ENCODE measurements around the gene LOXL4. TPM values are rescaled to one million over a fixed set of nuclear protein-coding genes. Genes with fewer than 3 reads are reported as not detected.

LOXL4 gene
- polyA plus RNA-seq, 4 donors, result 3.7 to 19.0 (median 4.5) TPM

DNA sequence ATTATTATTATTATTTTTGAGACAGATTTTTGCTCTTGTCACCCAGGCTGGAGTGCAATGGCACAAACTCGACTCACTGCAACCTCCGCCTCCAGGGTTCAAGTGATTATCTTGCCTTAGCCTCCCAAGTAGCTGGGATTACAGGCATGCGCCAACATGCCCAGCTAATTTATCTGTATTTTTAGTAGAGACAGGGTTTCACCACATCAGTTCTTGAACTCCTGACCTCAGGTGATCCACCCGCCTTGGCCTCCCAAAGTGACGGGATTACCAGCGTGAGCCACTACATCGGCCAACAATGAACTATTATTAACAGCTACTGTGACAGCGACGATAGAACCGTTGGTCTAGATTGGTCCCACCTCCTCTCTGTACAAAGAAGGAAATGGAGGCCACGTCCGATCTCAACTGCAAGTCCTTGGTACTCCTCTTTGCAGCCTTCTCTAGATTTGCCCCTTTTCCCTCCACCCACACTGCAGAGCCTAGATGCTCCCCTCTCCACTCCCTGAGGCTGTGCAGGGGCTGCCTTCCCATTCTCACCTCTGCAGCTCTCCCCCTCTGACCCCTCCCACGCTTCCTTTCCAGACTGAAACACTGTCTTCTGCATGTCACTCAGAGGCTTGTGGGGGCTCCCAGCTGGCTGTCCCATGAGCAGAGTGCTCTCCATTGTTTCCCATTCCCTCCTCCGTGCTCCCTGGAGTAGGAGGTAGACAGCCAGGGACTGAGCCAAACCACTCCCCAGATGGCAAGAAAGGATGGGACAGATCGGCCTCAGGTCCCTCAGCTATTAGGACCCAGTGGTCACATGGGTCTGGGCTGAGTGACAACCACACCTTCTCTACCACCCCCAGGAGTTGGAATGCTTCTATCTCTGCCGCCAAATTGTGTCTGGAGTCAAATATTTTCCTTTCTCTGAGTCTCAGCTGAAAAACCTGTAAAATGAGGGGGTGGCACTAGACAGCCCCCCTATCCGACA lies 2.3 kb downstream of the LOXL4 start:
- no peak for DNase-seq (ENCODE audit: low read depth in 4 of 4, low spot score in 3 of 4)

DNA sequence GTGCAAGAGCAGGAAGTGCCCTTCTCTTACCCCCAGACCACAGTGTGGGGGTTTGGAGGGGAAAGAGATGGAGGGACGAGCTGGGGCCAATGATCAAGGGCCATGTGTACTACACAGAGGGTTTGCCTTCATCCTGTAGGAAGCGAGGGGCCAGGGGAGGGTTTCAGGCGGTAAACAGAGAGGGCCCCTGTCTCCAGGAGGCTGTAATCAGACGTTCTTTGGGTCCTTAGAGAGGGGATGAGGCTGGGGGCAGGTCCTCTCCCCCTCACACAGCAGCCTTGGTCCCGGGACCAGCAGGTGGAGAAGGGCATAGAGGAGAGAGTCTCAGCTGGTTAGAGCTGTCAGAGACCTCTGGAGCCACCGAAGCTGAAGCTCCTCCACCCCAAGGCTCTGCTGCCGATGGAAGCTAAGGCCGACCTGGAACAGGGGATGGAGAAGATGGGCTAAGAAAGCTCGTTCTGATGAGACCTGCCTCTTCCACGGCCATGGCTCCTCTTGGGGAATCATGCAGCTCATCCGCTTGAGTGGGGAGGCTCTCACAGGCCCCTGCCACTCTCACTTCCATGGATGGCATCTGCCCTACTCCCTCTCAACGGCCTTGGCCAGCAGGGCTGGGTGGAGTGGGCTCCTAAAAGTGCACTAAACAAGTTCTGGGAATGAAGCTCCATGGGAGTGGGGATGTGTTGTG lies 3.5 kb downstream of the LOXL4 start:
- DNase-seq (ENCODE audit: low read depth in 4 of 4, low spot score in 3 of 4), result no peak

DNA sequence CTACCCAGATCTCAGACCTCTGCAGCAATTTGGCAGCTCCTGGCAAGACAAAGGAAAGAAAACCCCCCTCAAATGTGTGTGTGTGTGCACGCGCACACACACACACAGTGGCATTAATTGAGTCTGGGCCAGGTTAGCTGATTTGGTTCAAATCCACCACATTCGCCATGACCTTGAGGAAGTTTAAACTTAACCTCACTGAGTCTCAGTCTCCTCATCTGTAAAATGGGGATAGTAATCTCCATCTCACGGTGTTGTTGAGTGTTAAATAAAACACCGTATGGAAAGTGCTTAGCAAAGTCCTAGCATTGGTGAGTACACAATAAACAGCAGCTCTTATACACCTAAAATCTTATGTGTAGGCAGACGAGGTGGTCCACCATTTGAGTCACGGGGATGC lies 4.9 kb downstream of the LOXL4 start:
- DNase-seq (ENCODE audit: low read depth in 4 of 4, low spot score in 3 of 4), result no peak

DNA sequence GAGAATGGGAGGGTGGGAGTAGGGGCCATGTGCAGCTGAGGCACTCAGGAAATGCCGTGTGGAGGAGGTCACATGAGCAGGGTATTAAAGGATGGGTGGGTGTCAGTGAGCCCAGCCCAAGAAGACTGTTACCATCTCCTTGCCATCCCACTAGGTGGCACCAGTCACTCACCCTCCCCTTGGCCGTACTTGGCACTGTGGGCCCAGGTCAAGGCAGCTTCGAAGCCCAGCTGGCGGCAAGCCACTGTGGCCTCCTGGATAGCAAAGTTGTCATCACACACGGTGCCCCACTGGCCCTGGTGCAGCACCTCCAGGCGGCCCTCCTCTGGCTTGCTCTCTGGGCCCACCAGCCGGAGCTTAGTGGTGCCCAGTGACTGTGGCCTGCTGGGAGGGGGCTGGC lies 5.4 kb downstream of the LOXL4 start:
- DNase-seq (ENCODE audit: low read depth in 4 of 4, low spot score in 3 of 4), result no peak

DNA sequence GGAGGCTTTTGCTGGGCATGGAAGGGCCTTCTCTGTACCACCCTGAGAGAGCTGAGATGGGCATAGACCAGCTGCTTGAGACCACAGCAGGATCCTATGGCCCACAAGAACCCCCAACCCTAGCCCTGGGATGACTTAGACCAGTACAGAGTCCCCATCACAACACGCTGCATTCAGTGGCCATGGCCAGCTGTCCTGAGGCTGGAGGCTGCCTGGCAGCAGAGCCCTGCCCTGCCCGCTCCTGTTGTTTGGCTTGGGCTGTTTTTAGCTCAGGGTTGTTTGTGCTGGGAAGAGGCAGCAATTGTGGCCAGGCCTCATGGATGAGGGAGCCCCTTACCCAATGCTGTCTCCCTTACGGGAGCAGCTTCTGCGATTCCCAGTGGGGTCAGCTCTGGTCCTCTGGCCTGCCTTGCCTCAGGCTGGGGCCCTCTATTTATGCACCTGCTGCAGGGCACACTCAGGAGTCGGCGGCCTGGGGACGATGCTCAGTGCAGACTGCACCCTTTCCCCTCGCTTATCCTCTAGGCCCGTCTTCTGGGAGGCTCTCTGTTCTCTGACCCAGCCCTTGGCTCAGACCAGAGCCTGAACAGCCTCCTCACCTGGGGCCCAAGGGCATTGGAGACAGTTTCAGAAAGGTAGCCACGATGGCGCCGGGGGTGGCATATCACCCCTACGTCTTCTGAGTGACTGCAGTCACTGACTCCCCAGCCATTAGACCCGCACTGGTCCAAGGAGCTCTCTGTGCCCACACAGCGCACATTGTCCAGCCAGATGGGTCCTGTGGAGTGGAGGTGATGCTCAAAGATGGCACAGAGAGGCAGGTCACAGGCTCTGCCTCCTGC lies 6.3 kb downstream of the LOXL4 start:
- DNase-seq (ENCODE audit: low read depth in 4 of 4, low spot score in 3 of 4), result no peak

DNA sequence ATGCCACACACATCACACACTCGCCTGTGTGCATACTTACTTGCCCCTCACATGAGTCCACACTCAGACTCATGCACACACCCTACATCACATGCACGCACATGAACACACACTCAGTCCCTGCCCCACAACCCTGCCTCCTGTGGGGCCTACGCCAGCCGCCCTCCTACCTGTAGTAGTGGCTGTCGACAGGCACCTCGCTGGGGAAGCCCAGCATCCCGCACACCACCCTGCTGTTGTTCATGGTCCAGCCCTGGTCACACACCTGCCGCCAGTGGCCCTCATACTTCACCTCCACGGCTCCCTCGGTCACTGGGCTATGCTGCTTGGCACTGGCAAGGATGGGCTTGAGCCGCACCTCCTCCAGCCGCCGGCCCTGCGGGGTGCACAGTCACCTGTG lies 7.2 kb downstream of the LOXL4 start:
- DNase-seq (ENCODE audit: low read depth in 4 of 4, low spot score in 3 of 4), result no peak

DNA sequence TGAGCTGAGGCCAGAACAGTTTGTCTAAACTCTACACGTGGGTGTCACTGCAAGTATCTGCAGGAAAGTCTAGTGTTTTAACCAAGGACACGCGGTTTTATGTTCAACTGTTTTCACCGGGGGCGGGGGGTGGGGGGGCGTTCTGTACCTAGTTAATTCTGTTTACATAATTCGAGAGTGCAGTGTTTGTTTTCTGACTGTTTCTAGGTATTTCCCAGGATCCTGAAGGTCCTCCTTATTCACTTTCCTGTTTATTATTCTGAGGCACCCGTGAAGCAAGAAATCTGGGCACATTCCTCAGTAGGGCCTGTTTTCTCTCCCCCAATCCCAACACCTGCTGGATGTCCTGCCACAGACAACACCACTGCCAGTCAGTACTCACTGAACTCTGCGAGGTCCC lies 7.6 kb downstream of the LOXL4 start:
- DNase-seq (ENCODE audit: low read depth in 4 of 4, low spot score in 3 of 4), result no peak

DNA sequence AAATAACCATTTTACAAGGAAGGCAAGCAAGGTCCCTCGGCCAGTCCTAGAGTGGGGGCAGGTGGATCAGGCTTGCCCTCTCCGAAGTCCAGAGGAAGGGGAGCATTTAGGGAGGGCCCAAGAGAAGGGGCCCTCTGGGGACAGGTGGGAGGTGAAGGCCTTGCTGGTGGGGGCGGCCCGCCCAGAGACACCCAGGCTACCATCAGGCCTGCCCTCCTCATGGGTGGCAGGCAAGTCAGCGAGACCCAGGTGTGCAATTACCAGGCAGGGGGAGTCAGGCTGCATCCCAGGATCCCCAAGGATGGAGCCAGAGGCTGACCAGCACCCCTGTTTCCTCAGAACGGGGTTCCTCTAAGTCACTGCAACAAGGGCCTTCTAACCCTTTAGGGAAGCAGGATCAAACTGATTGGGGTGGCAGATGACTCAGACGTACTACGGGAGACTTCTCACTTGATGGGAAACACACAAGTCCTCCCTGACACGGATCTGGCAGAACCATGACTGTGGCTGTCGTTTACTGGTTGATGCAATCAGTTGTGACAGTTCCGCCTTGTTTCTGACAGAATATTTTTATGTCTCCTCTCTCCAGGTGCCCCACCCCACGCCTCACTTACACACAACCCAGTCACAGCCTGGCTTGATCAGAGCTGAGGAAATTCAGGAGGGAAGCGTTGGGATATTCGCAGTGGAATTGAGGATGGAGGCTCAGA lies 8.2 kb downstream of the LOXL4 start:
- no peak for DNase-seq (ENCODE audit: low read depth in 4 of 4, low spot score in 3 of 4)

DNA sequence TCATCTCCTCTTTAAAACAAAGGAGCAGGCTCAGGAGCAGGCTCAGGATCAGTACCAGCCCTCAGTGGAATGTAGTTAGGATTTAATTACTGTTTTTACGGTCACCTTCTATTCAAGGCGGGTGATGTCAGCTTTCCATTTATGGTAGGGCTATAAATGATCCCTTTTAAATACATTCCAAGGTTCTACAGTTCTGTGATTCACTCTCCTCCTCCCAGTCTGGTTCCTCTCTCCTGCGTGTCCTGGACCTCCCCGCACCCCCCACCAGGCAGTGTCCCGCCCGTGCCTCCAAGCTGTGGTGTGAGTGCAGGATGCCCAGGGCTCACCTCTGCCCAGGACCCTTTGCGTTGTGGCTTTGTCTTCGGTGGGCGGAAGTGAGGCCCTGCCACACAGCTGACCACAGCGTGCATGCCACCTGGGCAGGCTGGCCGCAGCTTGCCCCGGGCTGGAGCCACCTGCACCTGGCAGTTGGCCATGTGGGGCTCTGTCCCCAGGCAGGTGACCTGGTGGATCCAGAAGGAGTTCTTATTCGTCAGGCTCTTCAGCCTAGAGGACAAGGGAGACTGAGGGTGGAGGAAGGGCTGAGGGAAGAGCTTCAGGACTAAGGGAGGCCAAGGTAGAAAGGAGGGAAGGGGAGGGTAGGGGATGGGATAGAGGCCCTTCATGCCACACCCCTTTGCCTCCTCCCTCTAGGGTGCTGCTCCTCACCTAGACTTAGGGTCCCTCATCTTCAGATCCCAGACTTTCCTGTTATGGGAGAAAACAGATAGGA lies 9.1 kb downstream of the LOXL4 start:
- no peak for DNase-seq (ENCODE audit: low read depth in 4 of 4, low spot score in 3 of 4)

DNA sequence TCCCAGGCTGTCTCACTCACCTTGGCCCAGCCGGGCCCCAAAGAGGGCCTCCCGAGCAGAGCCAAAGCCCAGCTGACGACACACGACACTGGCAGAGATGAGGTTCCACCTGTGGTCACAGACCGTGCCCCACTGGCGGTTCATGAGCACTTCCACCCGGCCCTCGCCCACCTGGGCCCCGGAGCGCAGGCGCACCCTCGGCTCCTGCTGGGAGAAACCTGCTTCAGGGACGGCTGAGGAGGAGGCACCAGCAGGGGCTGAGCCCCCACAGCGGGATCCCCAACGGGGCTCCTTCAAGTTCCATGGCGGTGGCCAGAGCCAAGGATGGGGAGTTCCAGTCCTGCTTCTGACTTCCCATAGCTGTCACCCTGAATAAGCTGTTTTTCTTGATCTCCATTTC lies 10.0 kb downstream of the LOXL4 start:
- DNase-seq (ENCODE audit: low read depth in 4 of 4, low spot score in 3 of 4), result no peak

DNA sequence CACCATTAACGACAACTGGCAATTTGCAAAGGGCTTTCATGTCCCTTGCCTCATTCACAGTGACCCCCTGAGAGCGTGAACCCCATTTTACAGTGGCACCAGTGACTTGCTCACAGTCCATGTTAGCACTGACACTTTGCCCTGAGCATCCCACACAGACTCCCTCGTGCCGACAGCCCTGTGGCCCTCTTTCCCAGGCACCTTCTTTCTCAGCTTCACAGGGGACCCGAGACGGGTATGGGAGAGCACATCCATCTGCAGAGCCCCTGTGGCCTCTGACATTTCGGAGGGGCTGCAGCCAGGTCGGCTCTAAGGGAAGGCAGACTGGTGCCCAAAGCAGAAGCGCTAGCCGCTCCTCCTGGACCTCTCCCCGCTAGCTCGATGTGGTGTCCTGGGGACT lies 10.8 kb downstream of the LOXL4 start:
- no peak for DNase-seq (ENCODE audit: low read depth in 4 of 4, low spot score in 3 of 4)

DNA sequence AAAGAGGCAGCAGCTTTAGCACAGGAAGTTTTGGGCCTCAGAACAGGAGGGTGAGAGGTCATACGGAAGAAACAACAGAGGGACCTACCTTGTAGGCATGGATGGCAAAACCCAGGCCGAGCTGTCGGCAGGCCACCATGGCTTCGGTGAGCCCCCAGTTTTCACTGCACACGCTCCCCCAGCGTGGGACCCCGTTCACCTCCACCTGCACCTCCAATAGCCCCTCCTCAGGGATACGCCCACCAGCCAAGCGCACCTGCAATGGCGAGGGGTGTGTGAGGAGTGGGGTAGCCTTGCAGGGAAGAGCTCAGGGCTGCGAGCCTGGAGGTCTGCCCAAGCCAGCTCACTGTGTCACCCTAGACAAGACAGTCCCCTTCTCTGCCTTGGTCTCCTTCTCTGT lies 11.3 kb downstream of the LOXL4 start:
- no peak for DNase-seq (ENCODE audit: low read depth in 4 of 4, low spot score in 3 of 4)

DNA sequence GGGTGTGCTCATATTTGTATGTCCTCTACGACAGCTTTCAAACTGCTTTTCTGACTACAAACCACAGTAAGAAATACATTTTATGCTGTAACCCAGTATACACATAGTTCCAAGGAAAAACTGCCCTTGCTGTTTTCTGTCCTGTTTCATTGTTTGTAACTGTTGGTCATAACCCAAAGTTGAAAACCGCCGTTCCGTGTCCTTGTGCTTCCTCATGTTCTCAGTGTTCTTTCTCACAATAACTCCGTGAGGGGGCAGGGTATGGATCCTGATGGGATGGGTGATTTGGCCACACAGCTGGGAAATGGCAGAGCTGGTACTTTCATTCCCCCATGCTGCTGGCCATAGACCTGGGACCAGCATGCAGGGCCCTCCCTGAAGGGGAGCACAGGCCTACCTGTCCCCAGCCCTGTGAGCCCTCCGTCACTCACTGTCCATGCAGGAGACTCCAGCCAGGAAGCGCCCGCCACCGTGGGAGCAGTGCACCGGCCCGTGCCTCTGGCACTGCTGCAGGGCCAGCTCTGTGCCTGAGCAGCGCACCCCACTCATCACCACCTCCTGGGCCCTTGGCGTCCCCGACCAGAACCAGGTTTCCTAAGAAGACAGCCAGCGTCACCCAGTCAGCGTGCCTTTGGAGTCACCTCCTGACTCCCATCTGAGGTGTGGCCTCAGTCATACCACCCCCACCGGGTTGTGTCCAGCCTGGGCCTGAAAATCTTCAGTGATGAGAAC lies 12.7 kb downstream of the LOXL4 start:
- no peak for DNase-seq (ENCODE audit: low read depth in 4 of 4, low spot score in 3 of 4)

DNA sequence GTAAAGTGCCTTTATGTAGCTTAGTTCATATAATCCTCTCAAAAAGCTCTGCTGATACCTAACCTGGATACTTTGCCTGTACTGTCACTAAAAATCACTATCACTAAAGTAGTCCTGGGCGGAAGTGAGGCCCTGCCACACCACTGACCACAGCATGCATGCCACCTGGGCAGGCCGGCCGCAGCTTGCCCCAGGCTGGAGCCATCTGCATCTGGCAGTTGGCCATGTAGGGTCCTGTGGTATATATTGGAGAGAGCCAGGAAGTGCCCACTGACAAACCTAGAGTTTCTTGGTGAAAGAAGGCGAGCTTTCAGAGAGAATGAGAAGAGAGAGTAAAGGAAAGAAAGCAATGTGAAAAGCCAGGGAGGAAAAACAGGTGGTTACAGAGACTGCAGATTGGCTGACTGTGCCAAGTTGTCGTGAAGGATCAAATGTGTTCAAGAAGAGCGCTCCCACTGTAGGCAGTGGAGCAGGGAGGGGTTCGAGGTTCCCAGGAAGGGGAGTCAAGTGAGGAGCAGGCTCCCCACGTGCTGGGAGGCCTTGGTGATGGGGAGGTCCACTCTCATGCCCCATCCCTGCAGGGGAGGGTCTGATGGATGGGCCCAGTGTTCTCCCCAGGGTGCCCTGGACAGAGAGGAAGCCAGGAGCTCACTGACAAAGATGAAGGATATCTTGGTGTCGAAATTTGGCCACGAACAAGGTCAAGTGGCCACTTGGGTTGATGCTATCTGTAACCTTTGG lies 13.6 kb downstream of the LOXL4 start:
- DNase-seq (ENCODE audit: low read depth in 4 of 4, low spot score in 3 of 4), result no peak

DNA sequence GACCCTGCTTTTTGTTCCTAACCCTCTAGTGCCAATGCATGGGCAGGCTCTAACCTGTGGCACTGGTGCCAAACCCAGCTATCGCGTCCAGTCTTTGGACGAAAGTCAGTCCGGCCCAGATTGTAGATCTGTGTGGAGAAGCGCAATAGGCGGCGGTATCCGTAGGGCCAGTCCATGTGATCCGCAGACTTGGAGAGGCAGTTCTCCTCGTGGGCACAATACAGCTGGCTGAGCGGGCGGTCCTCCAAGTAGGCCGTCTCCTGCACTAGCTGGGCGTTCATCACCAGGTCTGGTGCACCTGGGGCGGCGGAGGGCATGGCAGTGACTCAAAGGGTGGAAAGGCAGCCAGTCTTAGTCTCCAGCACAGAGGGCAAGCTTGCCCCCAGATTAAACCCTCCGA lies 14.5 kb downstream of the LOXL4 start:
- no peak for DNase-seq (ENCODE audit: low read depth in 4 of 4, low spot score in 3 of 4)

DNA sequence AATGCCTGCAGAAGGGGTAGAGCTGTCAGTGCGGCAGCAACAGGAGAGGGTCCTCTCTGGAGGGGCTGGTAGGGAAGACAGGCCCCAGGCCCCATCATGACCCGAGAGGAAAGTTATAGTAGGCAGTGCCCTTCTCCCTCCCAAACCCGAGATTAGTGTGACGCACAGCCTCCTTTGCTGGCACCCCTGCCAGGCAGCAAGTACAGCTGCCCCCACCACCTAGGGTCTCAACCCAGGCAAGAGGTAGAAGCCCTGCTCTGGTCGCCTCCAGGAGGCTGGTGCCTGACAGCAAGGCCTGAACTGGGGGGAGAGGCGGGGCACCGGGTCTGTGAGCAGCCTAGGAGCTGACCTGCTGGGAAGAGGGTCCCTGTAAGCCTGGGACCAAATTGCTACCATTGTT lies 15.5 kb downstream of the LOXL4 start:
- no peak for DNase-seq (ENCODE audit: low read depth in 4 of 4, low spot score in 3 of 4)

DNA sequence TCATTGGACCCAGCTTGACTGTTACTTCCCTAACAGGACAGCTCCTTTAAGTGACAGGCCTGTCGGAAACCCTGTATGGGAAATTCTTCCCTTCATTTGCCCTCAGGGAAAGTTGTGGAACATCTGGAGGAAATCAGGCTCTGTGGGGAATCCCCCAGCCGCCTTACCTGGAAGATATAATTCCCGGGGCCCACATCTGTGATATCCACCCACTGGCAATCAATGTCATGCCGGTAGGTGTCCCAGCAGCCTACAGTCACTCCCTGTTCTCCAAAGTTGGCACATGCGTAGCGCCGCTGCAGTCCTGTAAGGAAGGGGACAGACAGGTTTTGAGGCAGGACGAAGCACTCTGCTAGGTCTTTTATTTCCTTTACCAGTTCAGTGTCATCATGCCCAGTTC lies 16.6 kb downstream of the LOXL4 start:
- no peak for DNase-seq (ENCODE audit: low read depth in 4 of 4, low spot score in 3 of 4)

DNA sequence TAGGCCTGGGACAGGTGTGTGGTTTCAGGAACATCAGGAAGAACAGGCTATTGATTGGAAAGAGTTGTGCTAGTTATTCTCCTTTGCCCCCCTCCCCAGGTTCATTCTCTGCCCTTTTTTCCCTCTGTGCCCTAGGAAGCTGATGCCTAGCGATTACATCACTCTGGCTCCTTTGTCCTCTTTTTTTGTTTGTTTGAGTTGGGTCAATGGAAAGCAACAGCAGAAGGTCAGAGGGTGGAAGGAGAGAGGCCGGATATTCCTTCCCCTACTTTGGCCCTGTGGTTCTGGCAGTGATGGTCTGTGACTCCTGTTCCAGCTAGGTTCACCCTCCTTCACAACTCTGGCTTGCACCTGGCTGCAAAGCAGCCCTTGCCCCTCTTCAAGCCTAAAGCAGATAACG lies 18.9 kb downstream of the LOXL4 start:
- DNase-seq (ENCODE audit: low read depth in 4 of 4, low spot score in 3 of 4), result no peak

All from left renal pelvis (tissue), 4 donors.